GM19452 (cell line): ENCODE results near the gene SSR2.
"Not testable (repeated sequence)": the region's sequence is repeated elsewhere in the genome, so short reads cannot be mapped to it uniquely, and the experiment has no call there.

Experiments used
- ATAC-seq: cut with Tn5 transposase; IDR thresholded peaks from one replicate; pipeline ENCODE4 v1.9.1; 2021; ENCODE audit not compliant: unreplicated experiment

Gene SSR2

GRCh38 chr1:155996166-155996565 is 24.6 kb downstream of the SSR2 start:
- ATAC-seq = no peak

- no peak for ATAC-seq
Measured at GRCh38 chr1:155993595-155993994, 27.2 kb downstream of the SSR2 start.

- ATAC-seq = no peak
Measured at GRCh38 chr1:155990005-155990739, 30.6 kb downstream of the SSR2 start.

GRCh38 chr1:155989242-155990004 is 31.3 kb downstream of the SSR2 start:
- ATAC-seq = peak; percentile 67

GRCh38 chr1:155984903-155985645 is 35.7 kb downstream of the SSR2 start:
- not testable (repeated sequence) for ATAC-seq

- ATAC-seq = no peak
Measured at GRCh38 chr1:155984341-155984740, 36.4 kb downstream of the SSR2 start.

GRCh38 chr1:155983191-155984024 is 37.3 kb downstream of the SSR2 start:
- no peak for ATAC-seq

- no peak for ATAC-seq
Measured at GRCh38 chr1:155982106-155982505, 38.6 kb downstream of the SSR2 start.

- ATAC-seq = no peak
Measured at GRCh38 chr1:155981266-155982088, 39.3 kb downstream of the SSR2 start.

- ATAC-seq = no peak
Measured at GRCh38 chr1:155979597-155980343, 41.0 kb downstream of the SSR2 start.

GRCh38 chr1:155978973-155979429 is 41.8 kb downstream of the SSR2 start:
- ATAC-seq = no peak

GRCh38 chr1:155978325-155978972 is 42.3 kb downstream of the SSR2 start, which contains the start of gene ARHGEF2:
TSS of gene ARHGEF2 (minus strand) at chr1:155978547. CDS start at chr1:155978427, 120 bp downstream.
- no peak for ATAC-seq

- ATAC-seq = no peak
Measured at GRCh38 chr1:155977690-155978324, 42.9 kb downstream of the SSR2 start.

- ATAC-seq = no peak
Measured at GRCh38 chr1:155976913-155977689, 43.6 kb downstream of the SSR2 start.

- ATAC-seq = no peak
Measured at GRCh38 chr1:155976062-155976912, 44.5 kb downstream of the SSR2 start.

- ATAC-seq = no peak
Measured at GRCh38 chr1:155975375-155976061, 45.2 kb downstream of the SSR2 start.
